ENCODE measurements around the gene TRIM8. TPM values are rescaled to one million over a fixed set of nuclear protein-coding genes. Genes with fewer than 3 reads are reported as not detected.
A peak's percentile ranks its signal among the peaks of the same experiment; 100 is the strongest.

Gene TRIM8
- total RNA-seq, 2 experiments from 2014 or later: 80.9 to 81.6 TPM

DNA sequence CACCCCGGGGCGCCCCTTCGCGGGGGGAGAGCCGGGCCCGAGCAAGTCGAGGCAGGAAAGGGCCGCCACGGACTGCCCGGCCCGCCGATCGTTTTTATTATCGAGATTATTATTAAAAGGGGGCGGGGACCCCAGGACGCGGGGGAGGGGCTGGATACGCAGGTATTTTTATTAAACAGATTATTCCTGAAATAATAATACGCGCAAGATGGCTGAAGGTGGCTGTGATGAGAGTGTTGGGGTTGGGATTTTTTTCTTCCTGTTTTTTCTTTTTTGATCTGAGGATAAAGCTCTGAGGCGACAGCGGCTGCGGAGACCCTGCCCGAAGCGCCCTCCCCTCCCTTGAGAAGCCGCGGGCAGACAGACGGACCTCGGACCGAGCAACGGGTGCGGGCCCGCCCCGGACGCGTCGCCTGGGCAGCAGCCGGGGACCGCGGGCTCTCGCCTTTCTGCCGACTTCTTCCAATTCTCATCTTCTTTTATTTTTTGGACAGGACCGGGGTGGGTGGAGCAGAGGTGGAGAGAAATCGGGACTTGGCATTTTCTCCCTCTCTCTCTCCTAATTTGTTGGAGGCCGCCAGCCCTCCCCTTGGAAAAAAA, 1.4 kb upstream of the TRIM8 start:
- H3K27me3 Mint-ChIP-seq: no peaks in the 10 kb centered on the region
- H3K27me3 ChIP-seq (ENCODE audit: control insufficient read depth in 1 of 2, insufficient read depth in 2 of 2, low read length in 2 of 2): no peaks in the 10 kb centered on the region
- no peak for ATAC-seq (ENCODE audit: poor library complexity)
- peak overlapping the region; percentile 96 for H3K4me3 Mint-ChIP-seq
- H3K36me3 ChIP-seq (ENCODE audit: insufficient read depth, low read length): no peaks in the 10 kb centered on the region
- peaks cover 37% of the 10 kb centered on the region for H3K36me3 Mint-ChIP-seq (ENCODE audit: low read depth)
- H3K4me3 ChIP-seq (ENCODE audit: low read length): peak overlapping the region; percentile 75
- H3K27ac ChIP-seq (ENCODE audit: low read depth in 1 of 2, low read length in 2 of 2): peak overlapping the region; percentile 72 to 96
- peak overlapping the region; percentile 95 for H3K27ac Mint-ChIP-seq
- H3K4me1 Mint-ChIP-seq (ENCODE audit: low read depth): peaks cover 38% of the 10 kb centered on the region
- DNase-seq: peak in 12 of 14 experiments; percentile 24 to 79 (median 45)
- H3K9me3 ChIP-seq (ENCODE audit: control insufficient read depth in 1 of 2, insufficient read depth in 1 of 2, low read length in 2 of 2): no peaks in the 10 kb centered on the region
- H3K9me3 Mint-ChIP-seq: no peaks in the 10 kb centered on the region
- ChIA-PET POLR2A (interaction anchor here (0.8 to 2.4 kb wide), 22 partner anchors 9 to 859 kb away, joined by 3 to 32 read pairs (median 5); partner anchors contain the start of genes ACTR1A, ARL3, C10orf95 and CNNM2), CTCF (interaction anchor here (1.4 kb wide), 1 partner anchor 30 kb away, joined by 3 read pairs; no protein-coding TSS in a partner anchor)
- TF ChIP-seq, protein P1, sequence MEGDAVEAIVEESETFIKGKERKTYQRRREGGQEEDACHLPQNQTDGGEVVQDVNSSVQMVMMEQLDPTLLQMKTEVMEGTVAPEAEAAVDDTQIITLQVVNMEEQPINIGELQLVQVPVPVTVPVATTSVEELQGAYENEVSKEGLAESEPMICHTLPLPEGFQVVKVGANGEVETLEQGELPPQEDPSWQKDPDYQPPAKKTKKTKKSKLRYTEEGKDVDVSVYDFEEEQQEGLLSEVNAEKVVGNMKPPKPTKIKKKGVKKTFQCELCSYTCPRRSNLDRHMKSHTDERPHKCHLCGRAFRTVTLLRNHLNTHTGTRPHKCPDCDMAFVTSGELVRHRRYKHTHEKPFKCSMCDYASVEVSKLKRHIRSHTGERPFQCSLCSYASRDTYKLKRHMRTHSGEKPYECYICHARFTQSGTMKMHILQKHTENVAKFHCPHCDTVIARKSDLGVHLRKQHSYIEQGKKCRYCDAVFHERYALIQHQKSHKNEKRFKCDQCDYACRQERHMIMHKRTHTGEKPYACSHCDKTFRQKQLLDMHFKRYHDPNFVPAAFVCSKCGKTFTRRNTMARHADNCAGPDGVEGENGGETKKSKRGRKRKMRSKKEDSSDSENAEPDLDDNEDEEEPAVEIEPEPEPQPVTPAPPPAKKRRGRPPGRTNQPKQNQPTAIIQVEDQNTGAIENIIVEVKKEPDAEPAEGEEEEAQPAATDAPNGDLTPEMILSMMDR (IDR thresholded peaks at IDR 0.05): no peak
- intact Hi-C loops (cut with DNase I, micrococcal nuclease): loop anchor here (1.0 to 10.0 kb wide), 2 partner anchors 248 to 249 kb away; partner anchors contain the start of gene NFKB2 (in 1 of the 2)
- H3K4me1 ChIP-seq (ENCODE audit: insufficient read depth, low read length): peaks cover 35% of the 10 kb centered on the region

GRCh38 chr10:102643336-102644065, 778 bp upstream of the TRIM8 start:
- CTCF ChIA-PET: interaction anchor here (1.6 to 3.7 kb wide), 6 partner anchors 17 to 249 kb away, joined by 4 to 30 read pairs (median 10); partner anchors contain the start of genes ARL3 and SFXN2
- DNase-seq: peak in 8 of 14 experiments; percentile 28 to 78 (median 46)
- H3K27me3 Mint-ChIP-seq: no peaks in the 10 kb centered on the region
- peaks cover 37% of the 10 kb centered on the region for H3K36me3 Mint-ChIP-seq (ENCODE audit: low read depth)
- Histone ChIP-seq H3K27me3 (ENCODE audit: control insufficient read depth in 1 of 2, insufficient read depth in 2 of 2, low read length in 2 of 2) (no peaks in the 10 kb centered on the region), H3K27ac (ENCODE audit: low read depth in 1 of 2, low read length in 2 of 2) (peak overlapping the region; percentile 72 to 96), H3K4me1 (ENCODE audit: insufficient read depth, low read length) (peaks cover 42% of the 10 kb centered on the region), H3K4me3 (ENCODE audit: low read length) (peak overlapping the region; percentile 75), H3K9me3 (ENCODE audit: control insufficient read depth in 1 of 2, insufficient read depth in 1 of 2, low read length in 2 of 2) (no peaks in the 10 kb centered on the region), H3K36me3 (ENCODE audit: insufficient read depth, low read length) (no peaks in the 10 kb centered on the region)
- intact Hi-C loops (cut with DNase I, micrococcal nuclease): loop anchor here (2.0 to 10.0 kb wide), 4 partner anchors 31 to 249 kb away; partner anchors contain the start of genes ACTR1A (in 2 of the 2), SUFU (in 2 of the 2), ARL3 (in 1 of the 2) and NFKB2 (in 1 of the 2)
- H3K9me3 Mint-ChIP-seq: no peaks in the 10 kb centered on the region
- POLR2A ChIA-PET: interaction anchor here (1.0 to 7.0 kb wide), 27 partner anchors 8 to 860 kb away, joined by 3 to 134 read pairs (median 10); partner anchors contain the start of genes ACTR1A, ARL3, BORCS7 and FBXL15
- no peak for ATAC-seq (ENCODE audit: poor library complexity)
- peaks cover 45% of the 10 kb centered on the region for H3K4me1 Mint-ChIP-seq (ENCODE audit: low read depth)
- H3K4me3 Mint-ChIP-seq: peak overlapping the region; percentile 96
- TF ChIP-seq, protein P1 (IDR thresholded peaks at IDR 0.05): no peak
- peak overlapping the region; percentile 95 for H3K27ac Mint-ChIP-seq

Measured in CD4-positive, alpha-beta T cell (primary cell).